Measurements from ENCODE around the gene NLRP14.

Gene NLRP14

GRCh38 chr11:7060868-7061267 lies 40.6 kb downstream of the NLRP14 start:
- no peak for DNase-seq

- DNase-seq: no peak
Observed at GRCh38 chr11:7062534-7062933, 42.3 kb downstream of the NLRP14 start.

- DNase-seq: no peak
Observed at GRCh38 chr11:7072401-7073028, 52.2 kb downstream of the NLRP14 start.

GRCh38 chr11:7077101-7077500 lies 56.8 kb downstream of the NLRP14 start:
- no peak for DNase-seq

GRCh38 chr11:7079545-7080135 lies 59.4 kb downstream of the NLRP14 start:
- DNase-seq: no peak

GRCh38 chr11:7080900-7081299 lies 60.6 kb downstream of the NLRP14 start:
- DNase-seq: no peak

GRCh38 chr11:7081441-7081840 lies 61.2 kb downstream of the NLRP14 start:
- DNase-seq: no peak

GRCh38 chr11:7088921-7089320 lies 68.6 kb downstream of the NLRP14 start, which contains the start of gene RBMXL2:
RBMXL2 (plus strand) TSS chr11:7088998; CDS start chr11:7089121, 123 bp downstream.
- no peak for DNase-seq

- DNase-seq: no peak
Observed at GRCh38 chr11:7089328-7090251, 69.3 kb downstream of the NLRP14 start.

- no peak for DNase-seq
Observed at GRCh38 chr11:7098235-7098832, 78.1 kb downstream of the NLRP14 start.

GRCh38 chr11:7115780-7116179 lies 95.5 kb downstream of the NLRP14 start:
- DNase-seq: no peak

- no peak for DNase-seq
Observed at GRCh38 chr11:7116370-7116769, 96.1 kb downstream of the NLRP14 start.
